ENCODE results near the gene GRHL1.

Gene GRHL1

DNA sequence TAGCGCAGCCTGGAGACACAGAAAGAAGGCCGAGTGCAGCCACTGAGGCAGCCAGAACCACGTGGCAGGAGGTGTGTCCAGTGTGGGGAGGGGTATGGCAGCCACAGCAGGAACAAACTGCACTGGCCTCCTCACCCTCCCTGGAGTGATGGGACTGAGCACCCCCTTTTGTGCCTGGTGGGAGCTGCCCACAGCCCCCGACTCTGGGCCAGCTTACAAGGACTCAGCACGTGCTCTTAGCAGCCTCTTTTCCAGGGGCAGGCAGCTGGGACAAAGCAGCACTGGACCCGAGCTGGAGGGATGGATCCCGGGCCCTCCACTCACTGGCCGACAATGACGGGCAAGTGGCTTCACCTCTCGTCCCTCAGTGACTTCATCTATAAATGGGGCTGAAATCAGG lies 86.6 kb downstream of the GRHL1 start:
- no peaks in the 10 kb centered on the region for H3K36me3 ChIP-seq (ENCODE audit: insufficient read depth, low read length)
- H2AFZ ChIP-seq (ENCODE audit: low read depth, low read length): no peak overlapping the region
- no peaks in the 10 kb centered on the region for H4K20me1 ChIP-seq (ENCODE audit: insufficient read depth, low read length)
- H3K9me3 ChIP-seq (ENCODE audit: insufficient read depth, low read length, severe bottlenecking): no peaks in the 10 kb centered on the region
- TF ChIP-seq EZH2 (IDR thresholded peaks at IDR 0.05; ENCODE audit: borderline replicate concordance, low read depth, low read length, severe bottlenecking): no peak
- TF ChIP-seq, protein P1, sequence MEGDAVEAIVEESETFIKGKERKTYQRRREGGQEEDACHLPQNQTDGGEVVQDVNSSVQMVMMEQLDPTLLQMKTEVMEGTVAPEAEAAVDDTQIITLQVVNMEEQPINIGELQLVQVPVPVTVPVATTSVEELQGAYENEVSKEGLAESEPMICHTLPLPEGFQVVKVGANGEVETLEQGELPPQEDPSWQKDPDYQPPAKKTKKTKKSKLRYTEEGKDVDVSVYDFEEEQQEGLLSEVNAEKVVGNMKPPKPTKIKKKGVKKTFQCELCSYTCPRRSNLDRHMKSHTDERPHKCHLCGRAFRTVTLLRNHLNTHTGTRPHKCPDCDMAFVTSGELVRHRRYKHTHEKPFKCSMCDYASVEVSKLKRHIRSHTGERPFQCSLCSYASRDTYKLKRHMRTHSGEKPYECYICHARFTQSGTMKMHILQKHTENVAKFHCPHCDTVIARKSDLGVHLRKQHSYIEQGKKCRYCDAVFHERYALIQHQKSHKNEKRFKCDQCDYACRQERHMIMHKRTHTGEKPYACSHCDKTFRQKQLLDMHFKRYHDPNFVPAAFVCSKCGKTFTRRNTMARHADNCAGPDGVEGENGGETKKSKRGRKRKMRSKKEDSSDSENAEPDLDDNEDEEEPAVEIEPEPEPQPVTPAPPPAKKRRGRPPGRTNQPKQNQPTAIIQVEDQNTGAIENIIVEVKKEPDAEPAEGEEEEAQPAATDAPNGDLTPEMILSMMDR (IDR thresholded peaks at IDR 0.05; ENCODE audit: borderline replicate concordance, extremely low read depth, low read length, poor library complexity, severe bottlenecking): no peak
- no peak overlapping the region for H3K9ac ChIP-seq (ENCODE audit: low read depth, low read length)
- no peaks in the 10 kb centered on the region for H3K27me3 ChIP-seq (ENCODE audit: insufficient read depth, low read length, poor library complexity)
- DNase-seq (no peak), ATAC-seq (ENCODE audit: insufficient read depth, low read depth) (no peak)
- H3K4me1 ChIP-seq (ENCODE audit: insufficient read depth, low read length): no peaks in the 10 kb centered on the region
- no peak overlapping the region for H3K4me2 ChIP-seq (ENCODE audit: insufficient read depth, low read length)
- H3K4me3 ChIP-seq (ENCODE audit: low read depth in 1 of 2, low read length in 2 of 2): no peak overlapping the region
- H3K27ac ChIP-seq (ENCODE audit: low read length): no peak overlapping the region
- no peaks in the 10 kb centered on the region for H3K79me2 ChIP-seq (ENCODE audit: insufficient read depth, low read length)

DNA sequence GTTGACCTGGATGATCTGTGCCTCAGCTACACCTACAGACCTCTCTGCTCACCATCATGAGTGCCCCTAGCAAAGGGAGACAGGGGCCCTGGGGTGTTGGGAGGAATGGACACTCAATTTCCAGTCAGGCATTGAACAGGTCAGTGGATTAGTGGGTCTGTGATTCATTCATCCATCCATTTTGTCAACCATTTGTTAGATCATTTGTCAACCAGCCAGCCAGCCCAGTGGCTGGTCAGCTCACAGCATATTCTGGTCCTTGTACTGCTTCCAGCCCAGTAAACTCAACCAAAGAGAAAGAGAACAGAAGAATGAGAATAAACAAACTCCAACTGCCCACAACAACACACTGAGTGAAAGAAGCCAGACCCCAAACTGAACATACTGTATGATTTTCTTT lies 87.2 kb downstream of the GRHL1 start:
- TF ChIP-seq, protein P1 (IDR thresholded peaks at IDR 0.05; ENCODE audit: borderline replicate concordance, extremely low read depth, low read length, poor library complexity, severe bottlenecking): no peak
- TF ChIP-seq EZH2 (IDR thresholded peaks at IDR 0.05; ENCODE audit: borderline replicate concordance, low read depth, low read length, severe bottlenecking): no peak
- Histone ChIP-seq H3K36me3 (ENCODE audit: insufficient read depth, low read length) (no peaks in the 10 kb centered on the region), H3K9me3 (ENCODE audit: insufficient read depth, low read length, severe bottlenecking) (no peaks in the 10 kb centered on the region), H4K20me1 (ENCODE audit: insufficient read depth, low read length) (no peaks in the 10 kb centered on the region), H3K9ac (ENCODE audit: low read depth, low read length) (no peak overlapping the region), H3K79me2 (ENCODE audit: insufficient read depth, low read length) (no peaks in the 10 kb centered on the region), H3K27ac (ENCODE audit: low read length) (no peak overlapping the region), H3K27me3 (ENCODE audit: insufficient read depth, low read length, poor library complexity) (no peaks in the 10 kb centered on the region), H3K4me1 (ENCODE audit: insufficient read depth, low read length) (no peaks in the 10 kb centered on the region), H3K4me2 (ENCODE audit: insufficient read depth, low read length) (no peak overlapping the region), H2AFZ (ENCODE audit: low read depth, low read length) (no peak overlapping the region), H3K4me3 (ENCODE audit: low read depth in 1 of 2, low read length in 2 of 2) (no peak overlapping the region)
- DNase-seq: no peak
- ATAC-seq (ENCODE audit: insufficient read depth, low read depth): no peak

DNA sequence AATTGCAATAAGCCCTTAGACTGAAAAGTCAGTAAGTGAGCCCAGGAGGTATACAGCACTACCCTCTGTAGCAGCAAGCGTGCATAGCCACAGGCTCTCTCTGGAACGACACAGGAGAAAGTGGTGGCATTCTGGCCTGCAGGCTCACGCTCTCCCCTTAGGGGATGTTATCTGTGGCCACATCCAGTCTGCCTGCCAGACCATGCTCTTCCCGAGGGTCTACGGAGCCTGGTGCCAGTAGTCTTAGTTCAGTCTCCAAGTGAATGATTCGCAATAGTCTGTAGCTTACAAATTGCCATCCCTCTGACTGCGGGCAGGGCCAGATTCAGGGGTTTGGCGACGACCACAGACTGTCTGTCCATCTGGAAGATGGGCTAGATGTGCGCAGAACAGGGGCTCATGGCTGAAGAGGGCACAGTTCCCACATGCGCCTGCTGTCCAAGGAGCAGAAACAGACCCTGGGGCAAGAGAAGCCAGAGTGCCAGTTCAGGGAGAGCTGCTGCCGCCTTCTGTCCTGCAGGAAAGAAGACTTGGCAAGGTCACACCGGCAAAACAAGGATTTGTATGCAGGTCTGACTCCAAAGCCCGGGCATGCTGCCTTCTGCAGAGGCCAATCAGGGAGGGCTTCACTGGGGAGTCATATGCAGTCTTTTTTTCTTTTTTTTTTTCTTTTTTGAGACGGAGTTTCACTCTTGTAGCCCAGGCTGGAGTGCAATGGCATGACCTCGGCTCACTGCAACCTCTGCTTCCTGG lies 88.3 kb downstream of the GRHL1 start:
- Histone ChIP-seq H3K9me3 (ENCODE audit: insufficient read depth, low read length, severe bottlenecking) (no peaks in the 10 kb centered on the region), H3K4me3 (ENCODE audit: low read depth in 1 of 2, low read length in 2 of 2) (no peak overlapping the region), H2AFZ (ENCODE audit: low read depth, low read length) (no peak overlapping the region), H3K27me3 (ENCODE audit: insufficient read depth, low read length, poor library complexity) (no peaks in the 10 kb centered on the region), H4K20me1 (ENCODE audit: insufficient read depth, low read length) (no peaks in the 10 kb centered on the region), H3K36me3 (ENCODE audit: insufficient read depth, low read length) (no peaks in the 10 kb centered on the region), H3K9ac (ENCODE audit: low read depth, low read length) (no peak overlapping the region), H3K27ac (ENCODE audit: low read length) (no peak overlapping the region), H3K4me2 (ENCODE audit: insufficient read depth, low read length) (no peak overlapping the region), H3K79me2 (ENCODE audit: insufficient read depth, low read length) (no peaks in the 10 kb centered on the region), H3K4me1 (ENCODE audit: insufficient read depth, low read length) (no peaks in the 10 kb centered on the region)
- TF ChIP-seq, protein P1 (IDR thresholded peaks at IDR 0.05; ENCODE audit: borderline replicate concordance, extremely low read depth, low read length, poor library complexity, severe bottlenecking): no peak
- DNase-seq: no peak
- ATAC-seq (ENCODE audit: insufficient read depth, low read depth): no peak

Measured in DND-41 (cell line).